ENCODE results near the gene CLP1. TPM values are rescaled to one million over a fixed set of nuclear protein-coding genes. Genes with fewer than 3 reads are reported as not detected.

CLP1 gene
- total and polyA plus RNA-seq, 3 donors from 2014 or later = 14.4 to 19.8 (median 15.5) TPM

DNA sequence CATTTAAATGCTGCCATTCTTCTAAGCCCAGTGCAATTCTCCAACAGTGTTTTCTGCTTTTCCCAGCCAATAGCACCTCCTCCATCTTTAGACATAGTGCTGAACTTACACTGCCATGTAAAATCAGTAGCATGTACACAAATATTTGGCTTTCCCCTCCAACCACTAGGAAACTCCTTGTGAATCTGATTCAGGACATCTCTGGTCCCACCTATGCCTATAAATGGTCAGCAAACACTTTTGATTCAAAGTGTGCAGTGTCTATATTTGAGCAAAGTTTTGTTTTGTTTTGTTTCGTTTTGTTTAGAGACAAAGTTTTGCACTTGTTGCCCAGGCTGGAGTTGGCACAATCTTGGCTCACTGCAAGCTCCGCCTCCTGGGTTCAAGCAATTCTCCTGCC, 32.7 kb upstream of the CLP1 start:
- intact Hi-C loops (cut with DNase I; ENCODE audit: low total_unique reads) = no loop called here
- 94 to 96% methylated on average over 2 of the region's 2 CpGs for WGBS, 2 donors
- H3K4me1 ChIP-seq = no peaks in the 10 kb centered on the region
- no peak overlapping the region for H3K27ac ChIP-seq
- no peak overlapping the region for H3K4me3 ChIP-seq
- TF ChIP-seq CTCF (IDR thresholded peaks at IDR 0.05) (no peak), POLR2A (IDR thresholded peaks at IDR 0.05) (no peak)
- no peak for DNase-seq
- H3K36me3 ChIP-seq (ENCODE audit: low read depth, missing control alignments) = no peaks in the 10 kb centered on the region
- H3K27me3 ChIP-seq = no peaks in the 10 kb centered on the region
- no peaks in the 10 kb centered on the region for H3K9me3 ChIP-seq

- Histone ChIP-seq H3K27ac (no peak overlapping the region), H3K36me3 (ENCODE audit: low read depth, missing control alignments) (no peaks in the 10 kb centered on the region), H3K4me1 (no peaks in the 10 kb centered on the region), H3K4me3 (no peak overlapping the region), H3K9me3 (no peaks in the 10 kb centered on the region), H3K27me3 (no peaks in the 10 kb centered on the region)
- no peak for DNase-seq
- 73 to 80% methylated on average over 1 of the region's 1 CpG for WGBS, 2 donors
- intact Hi-C loops (cut with DNase I; ENCODE audit: low total_unique reads) = no loop called here
- TF ChIP-seq CTCF (IDR thresholded peaks at IDR 0.05) (no peak), POLR2A (IDR thresholded peaks at IDR 0.05) (no peak)
These were observed 30.7 kb upstream of the CLP1 start for GRCh38 chr11:57626895-57627294.

GRCh38 chr11:57630171-57630570, 27.4 kb upstream of the CLP1 start:
- Histone ChIP-seq H3K36me3 (ENCODE audit: low read depth, missing control alignments) (no peaks in the 10 kb centered on the region), H3K27ac (no peak overlapping the region), H3K27me3 (no peaks in the 10 kb centered on the region), H3K9me3 (no peaks in the 10 kb centered on the region), H3K4me1 (no peaks in the 10 kb centered on the region), H3K4me3 (no peak overlapping the region)
- intact Hi-C loops (cut with DNase I; ENCODE audit: low total_unique reads) = no loop called here
- 27 to 48% methylated on average over 2 of the region's 2 CpGs for WGBS, 2 donors
- DNase-seq = no peak
- TF ChIP-seq CTCF (IDR thresholded peaks at IDR 0.05) = no peak
- TF ChIP-seq POLR2A (IDR thresholded peaks at IDR 0.05) = no peak

- no peak for TF ChIP-seq POLR2A (IDR thresholded peaks at IDR 0.05)
- TF ChIP-seq CTCF (IDR thresholded peaks at IDR 0.05) = no peak
- intact Hi-C loops (cut with DNase I; ENCODE audit: low total_unique reads) = no loop called here
- H3K9me3 ChIP-seq = no peaks in the 10 kb centered on the region
- DNase-seq = no peak
- H3K36me3 ChIP-seq (ENCODE audit: low read depth, missing control alignments) = no peaks in the 10 kb centered on the region
- no peak overlapping the region for H3K4me3 ChIP-seq
- no peaks in the 10 kb centered on the region for H3K4me1 ChIP-seq
- H3K27me3 ChIP-seq = no peaks in the 10 kb centered on the region
- no peak overlapping the region for H3K27ac ChIP-seq
- 72 to 77% methylated on average over 5 of the region's 5 CpGs for WGBS, 2 donors
These were observed 25.4 kb upstream of the CLP1 start for GRCh38 chr11:57632116-57632515.

GRCh38 chr11:57633394-57634070, 24.0 kb upstream of the CLP1 start:
- Histone ChIP-seq H3K4me1 (peaks cover 8% of the 10 kb centered on the region), H3K36me3 (ENCODE audit: low read depth, missing control alignments) (no peaks in the 10 kb centered on the region), H3K4me3 (no peak overlapping the region), H3K27ac (no peak overlapping the region), H3K9me3 (no peaks in the 10 kb centered on the region), H3K27me3 (no peaks in the 10 kb centered on the region)
- TF ChIP-seq POLR2A (IDR thresholded peaks at IDR 0.05) (no peak), CTCF (IDR thresholded peaks at IDR 0.05) (no peak)
- DNase-seq = no peak
- WGBS, 2 donors = 74 to 80% methylated on average over 6 of the region's 6 CpGs
- intact Hi-C loops (cut with DNase I; ENCODE audit: low total_unique reads) = no loop called here

Data from testis (tissue), 3 donors.